CD14-positive monocyte (primary cell): ENCODE data around the gene CA5B. TPM values are rescaled to one million over a fixed set of nuclear protein-coding genes. Genes with fewer than 3 reads are reported as not detected.
A peak's percentile ranks its signal among the peaks of the same experiment; 100 is the strongest.

Source experiments
- DNase-seq, 3 donors: peaks; one replicate each; pipeline ENCODE4 v3.0.0-alpha.2; 2011 to 2022
- H2AFZ ChIP-seq: 2 replicates; pipeline ENCODE4 v1.6.0; 2012; ENCODE audit warnings: mild to moderate bottlenecking, low read depth, low read length, inconsistent platforms; ENCODE audit not compliant: insufficient read depth, poor library complexity, severe bottlenecking
- H3K27ac ChIP-seq, 2 donors: 1 replicate in 1 of 2; 2 replicates in 1 of 2; pipeline ENCODE4 v1.5.1; 2012 to 2013; ENCODE audit warnings: low read length in 2 of 2, control low read depth in 1 of 2, inconsistent platforms in 1 of 2, low read depth in 1 of 2, mild to moderate bottlenecking in 1 of 2
- H3K27me3 ChIP-seq, 2 donors: one replicate each; pipeline versions ENCODE4 v1.6.0 to v1.6.1; 2011 to 2013; ENCODE audit warnings: low read length in 2 of 2; ENCODE audit not compliant: control insufficient read depth in 2 of 2, insufficient read depth in 2 of 2
- H3K36me3 ChIP-seq, 2 donors: replicated peaks in 1 of 2; 1 replicate in 1 of 2; 2 replicates in 1 of 2; pipeline versions ENCODE4 v1.5.1 to v1.6.1; 2012 to 2013; ENCODE audit warnings: low read length in 2 of 2, control low read depth in 1 of 2, inconsistent platforms in 1 of 2, mild to moderate bottlenecking in 1 of 2; ENCODE audit not compliant: insufficient read depth in 2 of 2, control insufficient read depth in 1 of 2
- H3K4me1 ChIP-seq, 2 donors: 1 replicate in 1 of 2; 2 replicates in 1 of 2; pipeline versions ENCODE4 v1.5.1 to v1.6.1; 2012 to 2013; ENCODE audit warnings: low read length in 2 of 2, control low read depth in 1 of 2, inconsistent platforms in 1 of 2, mild to moderate bottlenecking in 1 of 2, moderate library complexity in 1 of 2; ENCODE audit not compliant: insufficient read depth in 2 of 2, control insufficient read depth in 1 of 2
- H3K4me2 ChIP-seq: replicated peaks from 2 replicates; pipeline ENCODE3; 2012; ENCODE audit warnings: low read length, moderate library complexity, mild to moderate bottlenecking; ENCODE audit not compliant: poor library complexity, severe bottlenecking; ENCODE audit errors: extremely low read depth
- H3K4me3 ChIP-seq, 3 experiments: fragments of 200-600 bp in 1 of 3; sonication (generic) in 1 of 3; replicated peaks in 1 of 3; 1 replicate in 2 of 3; 2 replicates in 1 of 3; pipeline ENCODE4 v1.5.1; 2011 to 2013; ENCODE audit warnings: low read length in 3 of 3, mild to moderate bottlenecking in 3 of 3, control low read depth in 2 of 3, low read depth in 2 of 3, inconsistent platforms in 1 of 3, moderate library complexity in 1 of 3
- H3K79me2 ChIP-seq: 2 replicates; pipeline ENCODE4 v1.6.0; 2012; ENCODE audit warnings: mild to moderate bottlenecking, control low read depth, inconsistent platforms, low read length, moderate library complexity; ENCODE audit not compliant: insufficient read depth
- H3K9ac ChIP-seq: 2 replicates; pipeline ENCODE4 v1.6.0; 2017; ENCODE audit warnings: low read length, mild to moderate bottlenecking; ENCODE audit not compliant: insufficient read depth, poor library complexity, severe bottlenecking
- H3K9me3 ChIP-seq, 2 donors: replicated peaks in 1 of 2; 1 replicate in 1 of 2; 2 replicates in 1 of 2; pipeline versions ENCODE4 v1.5.1 to v1.6.1; 2012 to 2013; ENCODE audit warnings: low read length in 2 of 2, control low read depth in 1 of 2; ENCODE audit not compliant: control insufficient read depth in 1 of 2, insufficient read depth in 1 of 2
- H4K20me1 ChIP-seq: 2 replicates; pipeline ENCODE4 v1.6.0; 2012; ENCODE audit warnings: mild to moderate bottlenecking, low read length, control low read depth, moderate library complexity; ENCODE audit not compliant: insufficient read depth
- H3K27ac Mint-ChIP-seq, 7 donors: one replicate each; pipeline ENCODE4 v1.8.0; 2020; ENCODE audit warnings: mild to moderate bottlenecking in 7 of 7, mixed read lengths in 7 of 7, moderate library complexity in 6 of 7, inconsistent platforms in 2 of 7
- H3K27me3 Mint-ChIP-seq, 3 donors: one replicate each; pipeline ENCODE4 v1.8.0; 2021 to 2022; ENCODE audit warnings: low read depth in 3 of 3, mild to moderate bottlenecking in 3 of 3, mixed read lengths in 3 of 3, moderate library complexity in 3 of 3, inconsistent platforms in 1 of 3
- H3K36me3 Mint-ChIP-seq, 2 donors: one replicate each; pipeline ENCODE4 v1.8.0; 2020; ENCODE audit warnings: mixed read lengths in 2 of 2, inconsistent platforms in 1 of 2, mild to moderate bottlenecking in 1 of 2
- H3K4me1 Mint-ChIP-seq: one replicate; pipeline ENCODE4 v1.8.0; 2020; ENCODE audit warnings: mild to moderate bottlenecking, mixed read lengths
- H3K4me3 Mint-ChIP-seq, 2 donors: one replicate each; pipeline ENCODE4 v1.8.0; 2020; ENCODE audit warnings: mild to moderate bottlenecking in 2 of 2, mixed read lengths in 2 of 2, moderate library complexity in 1 of 2
- H3K9me3 Mint-ChIP-seq, 7 donors: one replicate each; pipeline ENCODE4 v1.8.0; 2020 to 2022; ENCODE audit warnings: mixed read lengths in 7 of 7, mild to moderate bottlenecking in 6 of 7, moderate library complexity in 6 of 7, inconsistent platforms in 2 of 7
- WGBS: methylation state at CpG from one replicate; pipeline ENCODE4 v1.1.5; 2013; ENCODE audit warnings: missing lambda C conversion rate; ENCODE audit not compliant: insufficient coverage; 5-methylcytosine and 5-hydroxymethylcytosine counted together
- intact Hi-C, 2 donors: fragments of 100-400 bp; cut with micrococcal nuclease; formaldehyde crosslinking; loops; one replicate each; pipeline versions ENCODE4 v1.15.0 to v1.15.1; 2023
- polyA plus RNA-seq, 3 donors: library from polyadenylated mRNA; depleted of rRNA in 1 of 3; unstranded in 2 of 3; stranded (reverse) in 1 of 3; fragments of 300-500 nt in 2 of 3; fragments of >200 nt in 1 of 3; fragmentation: Illumina TruSeq in 2 of 3; gene quantifications; 1 replicate in 2 of 3; 2 replicates in 1 of 3; pipeline ENCODE4 v1.2.3, GENCODE V29; 2012 to 2021
- TF ChIP-seq, protein P1 (sequence below): fragments of 200-600 bp; IDR thresholded peaks from one replicate; pipeline ENCODE4 v1.8.0; 2022; ENCODE audit warnings: antibody characterized with exemption, mild to moderate bottlenecking

CA5B gene
- polyA plus RNA-seq, 3 donors, result 6.2 to 24.4 (median 21.4) TPM

DNA sequence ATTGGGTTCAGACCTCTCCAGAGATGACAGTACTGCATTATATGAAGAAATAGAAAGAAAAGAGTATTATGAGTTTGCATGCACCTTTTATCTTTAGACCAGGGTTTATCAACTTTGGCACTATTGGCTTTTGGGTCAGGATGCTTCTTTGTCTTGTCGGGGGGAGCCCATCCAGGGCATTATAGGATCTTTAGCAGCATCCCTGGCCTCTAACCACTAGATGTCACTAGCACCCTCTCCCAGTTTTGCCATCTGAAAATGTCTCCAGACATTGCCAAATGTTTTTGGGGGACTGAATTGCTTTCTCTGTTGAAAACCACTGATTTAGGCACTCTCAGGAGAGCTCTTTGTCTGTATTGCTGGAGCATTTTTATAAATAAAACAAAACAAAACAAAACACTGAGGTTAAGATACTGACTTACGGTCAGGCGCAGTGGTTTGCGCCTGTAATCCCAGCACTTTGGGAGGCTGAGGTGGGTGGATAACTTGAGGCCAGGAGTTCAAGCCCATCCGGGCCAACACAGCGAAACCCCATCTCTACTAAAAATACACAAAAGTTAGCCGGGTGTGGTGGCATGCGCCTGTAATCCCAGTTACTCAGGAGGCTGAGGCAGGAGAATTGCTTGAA lies 23.6 kb downstream of the CA5B start:
- TF ChIP-seq, protein P1, sequence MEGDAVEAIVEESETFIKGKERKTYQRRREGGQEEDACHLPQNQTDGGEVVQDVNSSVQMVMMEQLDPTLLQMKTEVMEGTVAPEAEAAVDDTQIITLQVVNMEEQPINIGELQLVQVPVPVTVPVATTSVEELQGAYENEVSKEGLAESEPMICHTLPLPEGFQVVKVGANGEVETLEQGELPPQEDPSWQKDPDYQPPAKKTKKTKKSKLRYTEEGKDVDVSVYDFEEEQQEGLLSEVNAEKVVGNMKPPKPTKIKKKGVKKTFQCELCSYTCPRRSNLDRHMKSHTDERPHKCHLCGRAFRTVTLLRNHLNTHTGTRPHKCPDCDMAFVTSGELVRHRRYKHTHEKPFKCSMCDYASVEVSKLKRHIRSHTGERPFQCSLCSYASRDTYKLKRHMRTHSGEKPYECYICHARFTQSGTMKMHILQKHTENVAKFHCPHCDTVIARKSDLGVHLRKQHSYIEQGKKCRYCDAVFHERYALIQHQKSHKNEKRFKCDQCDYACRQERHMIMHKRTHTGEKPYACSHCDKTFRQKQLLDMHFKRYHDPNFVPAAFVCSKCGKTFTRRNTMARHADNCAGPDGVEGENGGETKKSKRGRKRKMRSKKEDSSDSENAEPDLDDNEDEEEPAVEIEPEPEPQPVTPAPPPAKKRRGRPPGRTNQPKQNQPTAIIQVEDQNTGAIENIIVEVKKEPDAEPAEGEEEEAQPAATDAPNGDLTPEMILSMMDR, result peak; percentile 58
- peaks cover 2 to 26% of the 10 kb centered on the region in 2 donors for H3K36me3 ChIP-seq
- H3K27ac Mint-ChIP-seq, result peak overlapping the region in 3 of 7 donors; percentile 11 to 37 (median 18)
- peaks cover 2 to 7% of the 10 kb centered on the region in 2 donors for H3K4me1 ChIP-seq
- H4K20me1 ChIP-seq, result peaks cover 1% of the 10 kb centered on the region
- H2AFZ ChIP-seq, result no peak overlapping the region
- peaks cover 0 to 3% (median 0%) of the 10 kb centered on the region in 7 donors for H3K9me3 Mint-ChIP-seq
- DNase-seq, result peak in 2 of 3 donors; percentile 32 to 55
- H3K27me3 ChIP-seq, result peaks cover 0 to 2% of the 10 kb centered on the region in 2 donors
- H3K4me3 ChIP-seq, result no peak overlapping the region
- no peak overlapping the region for H3K27ac ChIP-seq
- H3K4me3 Mint-ChIP-seq, result no peak overlapping the region
- H3K9me3 ChIP-seq, result no peaks in the 10 kb centered on the region
- H3K4me1 Mint-ChIP-seq, result peaks cover 5% of the 10 kb centered on the region
- H3K79me2 ChIP-seq, result peaks cover 11% of the 10 kb centered on the region
- no peak overlapping the region for H3K9ac ChIP-seq
- intact Hi-C loops, result no loop called here
- peaks cover 0 to 8% (median 0%) of the 10 kb centered on the region in 3 donors for H3K27me3 Mint-ChIP-seq
- H3K4me2 ChIP-seq, result no peak overlapping the region
- H3K36me3 Mint-ChIP-seq, result peaks cover 16 to 55% of the 10 kb centered on the region in 2 donors
- no CpG with 5 or more reads among the region's 8 CpGs for WGBS

DNA sequence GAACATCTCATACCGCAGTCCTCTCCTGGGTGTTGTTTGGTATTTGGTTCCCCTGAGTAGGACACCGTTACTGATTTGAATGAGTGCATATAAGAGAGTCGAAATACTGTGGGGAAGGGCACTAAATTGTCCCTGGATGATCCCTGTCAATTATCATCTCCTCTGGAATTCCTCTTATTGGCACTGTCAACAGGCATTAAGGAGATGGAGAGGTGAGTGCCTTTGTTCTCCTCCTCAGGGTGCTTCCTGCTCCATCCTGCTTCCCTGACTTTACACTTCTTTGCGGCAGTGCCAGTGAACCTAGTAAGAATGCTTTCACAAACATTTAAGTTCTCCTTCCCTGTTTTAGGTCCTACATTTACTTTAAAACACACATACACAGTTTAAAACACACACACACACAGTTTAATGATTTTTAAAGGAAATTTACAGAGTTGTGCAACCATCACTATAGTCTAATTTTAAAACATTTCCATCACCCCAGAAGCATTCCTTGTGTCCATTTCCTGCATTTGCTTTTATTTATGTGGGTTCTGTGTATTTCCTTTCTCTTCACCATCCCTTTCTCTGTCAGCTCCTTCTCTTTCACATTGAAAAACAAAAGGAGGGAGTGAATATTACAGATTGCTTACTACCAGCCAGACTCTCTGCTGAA lies 31.4 kb downstream of the CA5B start:
- H3K4me3 ChIP-seq, result no peak overlapping the region

More for the DNA sequence above, 31.4 kb downstream of the CA5B start:
- H3K27ac Mint-ChIP-seq, result peak overlapping the region in 3 of 7 donors; percentile 26 to 69 (median 46)
- intact Hi-C loops, result no loop called here
- peaks cover 31 to 81% of the 10 kb centered on the region in 2 donors for H3K36me3 Mint-ChIP-seq
- peaks cover 0 to 2% (median 0%) of the 10 kb centered on the region in 3 donors for H3K27me3 Mint-ChIP-seq
- no peaks in the 10 kb centered on the region for H3K4me1 ChIP-seq
- peaks cover 0 to 3% (median 0%) of the 10 kb centered on the region in 7 donors for H3K9me3 Mint-ChIP-seq
- no CpG with 5 or more reads among the region's 4 CpGs for WGBS
- H3K79me2 ChIP-seq, result no peaks in the 10 kb centered on the region
- peaks cover 18 to 59% of the 10 kb centered on the region in 2 donors for H3K36me3 ChIP-seq
- peaks cover 4% of the 10 kb centered on the region for H4K20me1 ChIP-seq
- peaks cover 0 to 2% of the 10 kb centered on the region in 2 donors for H3K27me3 ChIP-seq
- no peak for DNase-seq
- no peak overlapping the region for H3K27ac ChIP-seq
- H3K9ac ChIP-seq, result no peak overlapping the region
- no peaks in the 10 kb centered on the region for H3K9me3 ChIP-seq
- H3K4me3 Mint-ChIP-seq, result no peak overlapping the region
- TF ChIP-seq, protein P1, result no peak
- H2AFZ ChIP-seq, result no peak overlapping the region
- H3K4me2 ChIP-seq, result no peak overlapping the region
- H3K4me1 Mint-ChIP-seq, result no peaks in the 10 kb centered on the region
